Fibroblast of pulmonary artery (primary cell): ENCODE measurements around the gene OMA1.

ENCODE experiments used
- DNase-seq: peaks from one replicate; pipeline ENCODE4 v3.0.0-alpha.2; 2010; ENCODE audit warnings: low read depth
- H3K4me3 ChIP-seq: replicated peaks from 2 replicates; pipeline ENCODE4 v1.5.1; 2011; ENCODE audit warnings: low read depth, mild to moderate bottlenecking, control low read depth, low read length, moderate library complexity
- TF ChIP-seq, protein P1 (sequence below): IDR thresholded peaks from 2 replicates; pipeline ENCODE4 v1.5.1; 2011; ENCODE audit warnings: mild to moderate bottlenecking, control low read depth, low read length, inconsistent platforms; ENCODE audit errors: missing control alignments

Gene OMA1

DNA sequence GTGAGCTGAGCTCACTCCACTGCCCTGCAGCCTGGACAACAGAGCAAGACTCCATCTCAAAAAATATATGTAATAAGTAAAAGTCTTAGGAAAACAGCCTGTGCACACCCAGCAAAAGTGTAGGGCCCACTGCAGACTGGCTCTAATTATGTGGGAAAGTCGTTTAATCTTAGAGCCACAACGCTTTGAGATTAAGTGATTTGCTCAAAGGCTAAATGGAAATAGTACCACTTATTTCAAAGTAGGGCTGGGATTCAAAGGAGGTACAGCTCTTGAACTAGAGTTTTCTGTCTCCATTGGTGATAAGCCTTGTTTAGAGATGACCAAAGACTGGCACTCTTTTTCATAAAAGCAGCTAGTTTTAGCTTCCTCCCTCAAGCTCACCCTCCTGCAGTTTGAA is 28.3 kb upstream of the OMA1 start:
- H3K4me3 ChIP-seq: no peak overlapping the region
- TF ChIP-seq, protein P1, sequence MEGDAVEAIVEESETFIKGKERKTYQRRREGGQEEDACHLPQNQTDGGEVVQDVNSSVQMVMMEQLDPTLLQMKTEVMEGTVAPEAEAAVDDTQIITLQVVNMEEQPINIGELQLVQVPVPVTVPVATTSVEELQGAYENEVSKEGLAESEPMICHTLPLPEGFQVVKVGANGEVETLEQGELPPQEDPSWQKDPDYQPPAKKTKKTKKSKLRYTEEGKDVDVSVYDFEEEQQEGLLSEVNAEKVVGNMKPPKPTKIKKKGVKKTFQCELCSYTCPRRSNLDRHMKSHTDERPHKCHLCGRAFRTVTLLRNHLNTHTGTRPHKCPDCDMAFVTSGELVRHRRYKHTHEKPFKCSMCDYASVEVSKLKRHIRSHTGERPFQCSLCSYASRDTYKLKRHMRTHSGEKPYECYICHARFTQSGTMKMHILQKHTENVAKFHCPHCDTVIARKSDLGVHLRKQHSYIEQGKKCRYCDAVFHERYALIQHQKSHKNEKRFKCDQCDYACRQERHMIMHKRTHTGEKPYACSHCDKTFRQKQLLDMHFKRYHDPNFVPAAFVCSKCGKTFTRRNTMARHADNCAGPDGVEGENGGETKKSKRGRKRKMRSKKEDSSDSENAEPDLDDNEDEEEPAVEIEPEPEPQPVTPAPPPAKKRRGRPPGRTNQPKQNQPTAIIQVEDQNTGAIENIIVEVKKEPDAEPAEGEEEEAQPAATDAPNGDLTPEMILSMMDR: no peak
- no peak for DNase-seq

DNA sequence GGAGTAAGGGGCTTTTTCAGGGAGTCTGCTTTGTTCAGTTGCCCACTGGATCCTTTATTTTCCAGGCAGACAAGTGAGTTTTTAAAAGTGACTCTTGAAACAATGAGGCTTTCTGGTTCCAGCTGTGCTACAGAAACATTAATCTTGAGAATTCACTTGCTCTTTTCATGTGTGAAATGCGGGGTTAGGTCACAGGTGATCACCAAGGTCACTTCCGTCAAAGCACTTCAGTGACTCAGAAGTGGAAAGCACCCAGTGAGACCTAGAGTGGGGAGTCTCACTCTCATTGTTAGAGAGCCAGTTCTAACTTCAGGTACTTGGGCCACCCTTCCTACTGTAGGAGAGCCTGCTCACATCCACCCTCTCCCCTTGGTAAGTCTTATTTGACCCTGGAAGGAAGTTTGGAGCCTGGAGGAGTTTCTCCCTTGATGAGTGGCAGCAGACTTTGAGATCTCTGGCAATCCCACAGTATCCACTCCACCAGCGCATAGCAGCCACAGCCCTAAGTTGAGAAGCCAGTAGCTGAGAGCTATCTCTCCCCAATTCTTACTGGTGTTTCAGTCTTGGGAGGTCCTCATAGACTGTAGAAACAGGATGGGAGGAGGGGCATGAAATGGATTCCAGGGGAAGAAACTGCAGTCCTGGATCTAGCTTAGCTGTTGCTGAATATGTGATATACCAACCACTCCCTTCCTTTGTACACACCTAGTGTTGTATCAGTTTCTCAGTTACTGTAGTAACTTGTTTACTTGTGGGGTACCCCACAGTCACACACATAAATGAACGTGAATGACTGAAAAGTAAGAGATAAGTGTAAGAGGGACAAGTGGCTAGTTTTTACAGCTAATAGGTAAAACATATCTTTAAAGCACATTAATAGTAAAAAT is 27.4 kb upstream of the OMA1 start:
- H3K4me3 ChIP-seq: no peak overlapping the region
- DNase-seq: no peak
- TF ChIP-seq, protein P1: no peak

GRCh38 chr1:58573138-58573537 is 26.6 kb upstream of the OMA1 start:
- no peak overlapping the region for H3K4me3 ChIP-seq
- TF ChIP-seq, protein P1: no peak
- DNase-seq: no peak

GRCh38 chr1:58572690-58573089 is 26.2 kb upstream of the OMA1 start:
- TF ChIP-seq, protein P1: no peak
- DNase-seq: no peak
- H3K4me3 ChIP-seq: no peak overlapping the region

GRCh38 chr1:58571616-58572015 is 25.1 kb upstream of the OMA1 start:
- no peak for DNase-seq

GRCh38 chr1:58570817-58571216 is 24.3 kb upstream of the OMA1 start:
- DNase-seq: no peak
- TF ChIP-seq, protein P1: no peak
- H3K4me3 ChIP-seq: no peak overlapping the region

More at GRCh38 chr1:58571616-58572015, 25.1 kb upstream of the OMA1 start:
- H3K4me3 ChIP-seq: no peak overlapping the region
- TF ChIP-seq, protein P1: no peak

DNA sequence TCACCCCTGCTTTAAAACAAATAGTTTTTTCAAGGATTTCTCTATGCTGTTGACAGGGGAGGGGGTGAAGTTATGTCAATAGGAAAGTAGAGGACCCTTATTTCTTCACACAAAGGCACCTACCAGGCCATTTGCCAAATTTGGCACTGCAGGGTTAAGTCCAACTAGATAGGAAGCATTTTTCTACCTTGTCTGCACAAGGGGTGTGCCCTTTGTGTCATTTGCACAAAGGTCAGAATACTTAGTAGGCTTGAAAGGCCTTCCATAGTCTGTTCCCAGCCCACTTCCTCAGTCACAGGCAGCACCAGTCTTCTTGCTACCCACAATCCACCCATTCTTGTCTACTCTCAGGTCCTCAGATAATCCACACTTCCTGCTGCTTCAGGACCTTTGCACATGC is 23.6 kb upstream of the OMA1 start:
- TF ChIP-seq, protein P1: no peak
- no peak overlapping the region for H3K4me3 ChIP-seq
- DNase-seq: no peak
